ENCODE measurements around the gene CPS1.

CPS1 gene

DNA sequence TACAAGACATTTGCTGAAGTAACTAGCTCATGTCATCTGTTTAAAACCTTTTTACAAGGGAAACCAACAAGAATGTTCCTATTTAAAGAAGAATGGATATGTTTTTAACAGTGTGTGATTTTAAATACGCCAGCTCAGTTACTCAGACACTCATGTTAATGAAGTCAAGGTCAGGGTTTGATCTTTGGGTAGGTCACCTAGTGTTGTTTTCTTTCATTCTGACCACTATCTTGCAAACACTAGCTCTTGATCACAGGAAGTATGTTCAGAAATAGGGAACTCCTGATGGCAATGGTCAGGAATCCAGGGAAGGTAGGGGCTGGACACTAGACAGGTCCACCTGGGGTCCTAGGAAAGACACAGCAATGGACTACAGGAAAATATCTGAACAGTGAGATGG, 116.7 kb downstream of the CPS1 start:
- no peaks in the 10 kb centered on the region for H3K9me3 ChIP-seq (ENCODE audit: insufficient read depth, low read length, severe bottlenecking)
- TF ChIP-seq, protein P1, sequence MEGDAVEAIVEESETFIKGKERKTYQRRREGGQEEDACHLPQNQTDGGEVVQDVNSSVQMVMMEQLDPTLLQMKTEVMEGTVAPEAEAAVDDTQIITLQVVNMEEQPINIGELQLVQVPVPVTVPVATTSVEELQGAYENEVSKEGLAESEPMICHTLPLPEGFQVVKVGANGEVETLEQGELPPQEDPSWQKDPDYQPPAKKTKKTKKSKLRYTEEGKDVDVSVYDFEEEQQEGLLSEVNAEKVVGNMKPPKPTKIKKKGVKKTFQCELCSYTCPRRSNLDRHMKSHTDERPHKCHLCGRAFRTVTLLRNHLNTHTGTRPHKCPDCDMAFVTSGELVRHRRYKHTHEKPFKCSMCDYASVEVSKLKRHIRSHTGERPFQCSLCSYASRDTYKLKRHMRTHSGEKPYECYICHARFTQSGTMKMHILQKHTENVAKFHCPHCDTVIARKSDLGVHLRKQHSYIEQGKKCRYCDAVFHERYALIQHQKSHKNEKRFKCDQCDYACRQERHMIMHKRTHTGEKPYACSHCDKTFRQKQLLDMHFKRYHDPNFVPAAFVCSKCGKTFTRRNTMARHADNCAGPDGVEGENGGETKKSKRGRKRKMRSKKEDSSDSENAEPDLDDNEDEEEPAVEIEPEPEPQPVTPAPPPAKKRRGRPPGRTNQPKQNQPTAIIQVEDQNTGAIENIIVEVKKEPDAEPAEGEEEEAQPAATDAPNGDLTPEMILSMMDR (IDR thresholded peaks at IDR 0.05; ENCODE audit: borderline replicate concordance, extremely low read depth, low read length, poor library complexity, severe bottlenecking): no peak
- TF ChIP-seq EZH2 (IDR thresholded peaks at IDR 0.05; ENCODE audit: borderline replicate concordance, low read depth, low read length, severe bottlenecking): no peak
- H3K27me3 ChIP-seq (ENCODE audit: insufficient read depth, low read length, poor library complexity): no peaks in the 10 kb centered on the region
- no peaks in the 10 kb centered on the region for H4K20me1 ChIP-seq (ENCODE audit: insufficient read depth, low read length)
- no peak overlapping the region for H3K4me2 ChIP-seq (ENCODE audit: insufficient read depth, low read length)
- H2AFZ ChIP-seq (ENCODE audit: low read depth, low read length): no peak overlapping the region
- H3K27ac ChIP-seq (ENCODE audit: low read length): no peak overlapping the region
- H3K9ac ChIP-seq (ENCODE audit: low read depth, low read length): no peak overlapping the region
- no peak overlapping the region for H3K4me3 ChIP-seq (ENCODE audit: low read depth in 1 of 2, low read length in 2 of 2)
- ATAC-seq (ENCODE audit: insufficient read depth, low read depth) (no peak), DNase-seq (no peak)
- H3K4me1 ChIP-seq (ENCODE audit: insufficient read depth, low read length): no peaks in the 10 kb centered on the region
- no peaks in the 10 kb centered on the region for H3K79me2 ChIP-seq (ENCODE audit: insufficient read depth, low read length)
- H3K36me3 ChIP-seq (ENCODE audit: insufficient read depth, low read length): no peaks in the 10 kb centered on the region

DNA sequence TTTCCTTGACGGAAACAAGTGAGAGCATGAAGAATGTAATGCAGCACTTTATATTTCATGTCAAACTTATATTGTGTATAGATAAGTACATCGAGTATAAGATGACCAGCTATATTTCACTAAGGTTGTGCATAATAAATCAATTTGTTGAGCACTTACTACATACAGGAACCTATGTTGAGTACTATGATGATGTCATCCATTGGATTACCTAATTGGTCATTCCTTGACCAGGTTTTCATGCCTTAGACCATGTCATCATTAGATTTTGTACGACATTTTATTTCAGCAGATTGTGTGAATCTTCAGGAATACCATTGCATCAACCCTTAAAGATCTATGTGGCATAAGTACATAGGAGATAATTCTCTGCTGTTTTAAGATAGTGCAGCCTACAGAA, 119.7 kb downstream of the CPS1 start:
- ATAC-seq (ENCODE audit: insufficient read depth, low read depth): no peak

DNA sequence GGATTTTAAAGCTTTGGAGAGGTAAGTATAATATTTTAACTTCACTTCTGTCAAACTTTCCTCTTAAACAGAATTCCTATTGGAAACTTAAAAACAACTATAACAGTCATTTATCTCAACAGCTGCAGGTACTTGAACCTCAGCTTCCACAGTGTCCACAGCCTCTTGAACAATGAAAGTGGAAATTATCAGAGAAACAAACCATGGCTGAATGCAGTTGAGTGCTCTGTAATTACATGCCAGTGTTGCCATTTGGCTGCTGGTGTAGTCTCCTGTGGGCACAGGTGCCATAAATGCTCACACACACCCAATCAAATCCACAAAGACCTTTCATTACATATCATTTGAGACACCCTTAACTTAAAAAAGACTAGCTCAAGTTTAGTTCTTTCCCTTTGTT, 125.1 kb downstream of the CPS1 start:
- no peak overlapping the region for H2AFZ ChIP-seq (ENCODE audit: low read depth, low read length)
- H4K20me1 ChIP-seq (ENCODE audit: insufficient read depth, low read length): no peaks in the 10 kb centered on the region
- H3K9ac ChIP-seq (ENCODE audit: low read depth, low read length): no peak overlapping the region
- TF ChIP-seq EZH2 (IDR thresholded peaks at IDR 0.05; ENCODE audit: borderline replicate concordance, low read depth, low read length, severe bottlenecking): no peak
- TF ChIP-seq, protein P1 (IDR thresholded peaks at IDR 0.05; ENCODE audit: borderline replicate concordance, extremely low read depth, low read length, poor library complexity, severe bottlenecking): no peak
- H3K36me3 ChIP-seq (ENCODE audit: insufficient read depth, low read length): no peaks in the 10 kb centered on the region
- H3K9me3 ChIP-seq (ENCODE audit: insufficient read depth, low read length, severe bottlenecking): no peaks in the 10 kb centered on the region
- H3K27me3 ChIP-seq (ENCODE audit: insufficient read depth, low read length, poor library complexity): no peaks in the 10 kb centered on the region
- ATAC-seq (ENCODE audit: insufficient read depth, low read depth) (no peak), DNase-seq (no peak)
- no peak overlapping the region for H3K4me2 ChIP-seq (ENCODE audit: insufficient read depth, low read length)
- H3K27ac ChIP-seq (ENCODE audit: low read length): no peak overlapping the region
- H3K4me3 ChIP-seq (ENCODE audit: low read depth in 1 of 2, low read length in 2 of 2): no peak overlapping the region
- H3K79me2 ChIP-seq (ENCODE audit: insufficient read depth, low read length): no peaks in the 10 kb centered on the region
- no peaks in the 10 kb centered on the region for H3K4me1 ChIP-seq (ENCODE audit: insufficient read depth, low read length)

More for the DNA sequence above, 119.7 kb downstream of the CPS1 start:
- H4K20me1 ChIP-seq (ENCODE audit: insufficient read depth, low read length): no peaks in the 10 kb centered on the region
- no peaks in the 10 kb centered on the region for H3K79me2 ChIP-seq (ENCODE audit: insufficient read depth, low read length)
- no peak overlapping the region for H3K9ac ChIP-seq (ENCODE audit: low read depth, low read length)
- no peaks in the 10 kb centered on the region for H3K36me3 ChIP-seq (ENCODE audit: insufficient read depth, low read length)
- DNase-seq: no peak
- no peaks in the 10 kb centered on the region for H3K4me1 ChIP-seq (ENCODE audit: insufficient read depth, low read length)
- no peak overlapping the region for H3K4me3 ChIP-seq (ENCODE audit: low read depth in 1 of 2, low read length in 2 of 2)
- no peak overlapping the region for H3K4me2 ChIP-seq (ENCODE audit: insufficient read depth, low read length)
- H3K27ac ChIP-seq (ENCODE audit: low read length): no peak overlapping the region
- no peak overlapping the region for H2AFZ ChIP-seq (ENCODE audit: low read depth, low read length)
- no peaks in the 10 kb centered on the region for H3K27me3 ChIP-seq (ENCODE audit: insufficient read depth, low read length, poor library complexity)
- no peak for TF ChIP-seq EZH2 (IDR thresholded peaks at IDR 0.05; ENCODE audit: borderline replicate concordance, low read depth, low read length, severe bottlenecking)
- TF ChIP-seq, protein P1 (IDR thresholded peaks at IDR 0.05; ENCODE audit: borderline replicate concordance, extremely low read depth, low read length, poor library complexity, severe bottlenecking): no peak
- no peaks in the 10 kb centered on the region for H3K9me3 ChIP-seq (ENCODE audit: insufficient read depth, low read length, severe bottlenecking)

DNA sequence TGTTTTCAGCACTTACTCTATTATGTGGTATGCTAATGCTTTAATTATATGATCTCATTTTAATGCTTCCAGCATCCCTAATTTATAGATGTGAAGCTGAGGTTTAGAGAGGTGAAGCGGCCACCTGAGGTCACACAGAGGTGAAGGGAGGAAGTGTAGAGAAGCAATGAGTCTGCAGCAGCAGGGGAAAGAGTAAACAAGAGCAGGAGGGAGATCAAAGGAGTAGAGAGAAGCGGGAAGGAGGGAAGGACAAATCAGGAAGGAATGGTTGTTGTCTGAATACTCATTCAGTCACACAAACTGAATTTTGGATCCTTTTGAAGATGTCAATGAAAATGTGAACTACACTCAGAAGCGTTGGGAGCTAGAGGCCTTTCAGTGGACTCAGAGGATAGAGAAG, 130.0 kb downstream of the CPS1 start:
- ATAC-seq (ENCODE audit: insufficient read depth, low read depth): no peak
- no peak overlapping the region for H3K27ac ChIP-seq (ENCODE audit: low read length)
- no peaks in the 10 kb centered on the region for H3K9me3 ChIP-seq (ENCODE audit: insufficient read depth, low read length, severe bottlenecking)
- no peak overlapping the region for H3K4me2 ChIP-seq (ENCODE audit: insufficient read depth, low read length)
- no peak for TF ChIP-seq EZH2 (IDR thresholded peaks at IDR 0.05; ENCODE audit: borderline replicate concordance, low read depth, low read length, severe bottlenecking)
- TF ChIP-seq, protein P1 (IDR thresholded peaks at IDR 0.05; ENCODE audit: borderline replicate concordance, extremely low read depth, low read length, poor library complexity, severe bottlenecking): no peak
- H2AFZ ChIP-seq (ENCODE audit: low read depth, low read length): no peak overlapping the region
- no peaks in the 10 kb centered on the region for H3K36me3 ChIP-seq (ENCODE audit: insufficient read depth, low read length)
- H3K4me1 ChIP-seq (ENCODE audit: insufficient read depth, low read length): no peaks in the 10 kb centered on the region
- no peak overlapping the region for H3K9ac ChIP-seq (ENCODE audit: low read depth, low read length)
- no peaks in the 10 kb centered on the region for H3K79me2 ChIP-seq (ENCODE audit: insufficient read depth, low read length)
- no peak overlapping the region for H3K4me3 ChIP-seq (ENCODE audit: low read depth in 1 of 2, low read length in 2 of 2)
- no peaks in the 10 kb centered on the region for H4K20me1 ChIP-seq (ENCODE audit: insufficient read depth, low read length)
- no peaks in the 10 kb centered on the region for H3K27me3 ChIP-seq (ENCODE audit: insufficient read depth, low read length, poor library complexity)
- DNase-seq: no peak

All from DND-41 (cell line).